GM23338 (cell line): Measurements from ENCODE around the gene MC3R. TPM values are rescaled to one million over a fixed set of nuclear protein-coding genes. Genes with fewer than 3 reads are reported as not detected.

Source experiments
- ATAC-seq: fragments of 200-7000 bp; cut with Tn5 transposase; 3 replicates; pipeline ENCODE4 v1.9.1; 2020
- DNase-seq: peaks from one replicate; pipeline ENCODE4 v3.0.0-alpha.2; 2015; ENCODE audit warnings: low spot score
- H2AFZ ChIP-seq: fragments of 200-600 bp; sonication (generic); 2 replicates; pipeline ENCODE4 v1.8.0; 2016; ENCODE audit warnings: antibody characterized with exemption, mild to moderate bottlenecking, moderate library complexity
- H3F3A ChIP-seq: fragments of 200-600 bp; sonication (generic); replicated peaks from 2 replicates; pipeline ENCODE4 v1.8.0; 2017; ENCODE audit warnings: antibody characterized with exemption, mixed run types, low read depth
- H3K27ac ChIP-seq: fragments of 200-600 bp; sonication (generic); 2 replicates; pipeline ENCODE4 v1.6.1; 2016; ENCODE audit warnings: low read depth
- H3K27me3 ChIP-seq: fragments of 200-600 bp; sonication (generic); 2 replicates; pipeline ENCODE4 v1.8.0; 2016; ENCODE audit warnings: mild to moderate bottlenecking, mixed run types, moderate library complexity; ENCODE audit not compliant: insufficient read depth
- H3K36me3 ChIP-seq: fragments of 200-600 bp; sonication (generic); 2 replicates; pipeline ENCODE4 v1.8.0; 2016; ENCODE audit warnings: mild to moderate bottlenecking; ENCODE audit not compliant: insufficient read depth
- H3K4me1 ChIP-seq: fragments of 200-600 bp; sonication (generic); 2 replicates; pipeline ENCODE4 v1.8.0; 2016; ENCODE audit warnings: mild to moderate bottlenecking, moderate library complexity; ENCODE audit not compliant: insufficient read depth
- H3K4me2 ChIP-seq: fragments of 200-600 bp; sonication (generic); 2 replicates; pipeline ENCODE4 v1.7.1; 2017; ENCODE audit warnings: mixed run types
- H3K4me3 ChIP-seq: fragments of 200-600 bp; sonication (generic); 2 replicates; pipeline ENCODE4 v1.6.1; 2016; ENCODE audit warnings: mixed run types
- H3K79me2 ChIP-seq: fragments of 200-600 bp; sonication (generic); replicated peaks from 2 replicates; pipeline ENCODE4 v1.8.0; 2017; ENCODE audit warnings: mild to moderate bottlenecking; ENCODE audit not compliant: insufficient read depth
- H3K9me2 ChIP-seq: fragments of 200-600 bp; sonication (generic); 2 replicates; pipeline ENCODE4 v1.8.0; 2017; ENCODE audit not compliant: insufficient read depth
- H4K20me1 ChIP-seq: fragments of 200-600 bp; sonication (generic); replicated peaks from 2 replicates; pipeline ENCODE4 v1.8.0; 2017; ENCODE audit warnings: mild to moderate bottlenecking; ENCODE audit not compliant: insufficient read depth
- H3K27ac Mint-ChIP-seq: 2 replicates; pipeline ENCODE4 v1.8.0; 2020; ENCODE audit warnings: inconsistent platforms, mild to moderate bottlenecking, moderate library complexity, mixed read lengths
- H3K27me3 Mint-ChIP-seq: 3 replicates; pipeline ENCODE4 v1.8.0; 2022; ENCODE audit warnings: low read depth, mild to moderate bottlenecking, moderate library complexity, mixed read lengths, inconsistent platforms; ENCODE audit not compliant: insufficient read depth, poor library complexity
- H3K36me3 Mint-ChIP-seq: 3 replicates; pipeline ENCODE4 v1.8.0; 2021; ENCODE audit warnings: low read depth, mild to moderate bottlenecking, inconsistent platforms, moderate library complexity, mixed read lengths
- H3K4me1 Mint-ChIP-seq: 3 replicates; pipeline ENCODE4 v1.8.0; 2020; ENCODE audit warnings: mild to moderate bottlenecking, inconsistent platforms, mixed read lengths
- H3K4me3 Mint-ChIP-seq: 3 replicates; pipeline ENCODE4 v1.8.0; 2021; ENCODE audit warnings: moderate library complexity, mild to moderate bottlenecking, inconsistent platforms, mixed read lengths
- H3K9me3 Mint-ChIP-seq: 3 replicates; pipeline ENCODE4 v1.8.0; 2020; ENCODE audit warnings: moderate library complexity, mild to moderate bottlenecking, inconsistent platforms, mixed read lengths
- CREB1 ChIP-seq: fragments of 250-450 bp; sonication (Bioruptor Pico); IDR thresholded peaks from 2 replicates; pipeline ENCODE4 v1.5.0; 2020; ENCODE audit warnings: low read depth, mild to moderate bottlenecking, moderate library complexity
- ETS1 ChIP-seq: IDR thresholded peaks from 2 replicates; pipeline ENCODE4 v1.6.1; 2016; ENCODE audit warnings: antibody characterized with exemption
- EZH2 ChIP-seq: fragments of 200-600 bp; sonication (generic); IDR thresholded peaks from one replicate; pipeline ENCODE4 v1.8.0; 2017; ENCODE audit warnings: antibody characterized with exemption, mild to moderate bottlenecking, low read depth; ENCODE audit not compliant: unreplicated experiment
- EZH2phosphoT487 ChIP-seq: fragments of 200-600 bp; sonication (generic); IDR thresholded peaks from one replicate; pipeline ENCODE4 v1.8.1; 2018; ENCODE audit warnings: antibody characterized with exemption; ENCODE audit not compliant: unreplicated experiment
- JUNB ChIP-seq: IDR thresholded peaks from one replicate; pipeline ENCODE4 v1.6.1; 2016; ENCODE audit warnings: antibody characterized with exemption; ENCODE audit not compliant: unreplicated experiment
- NANOG ChIP-seq: IDR thresholded peaks from 2 replicates; pipeline ENCODE4 v1.6.1; 2016; ENCODE audit warnings: antibody characterized with exemption, borderline replicate concordance
- POLR2AphosphoS5 ChIP-seq: IDR thresholded peaks from 2 replicates; pipeline ENCODE4 v1.6.1; 2016; ENCODE audit warnings: antibody characterized with exemption, low read depth
- STAT1 ChIP-seq: IDR thresholded peaks from one replicate; pipeline ENCODE4 v1.6.1; 2016; ENCODE audit warnings: antibody characterized with exemption; ENCODE audit not compliant: unreplicated experiment
- ZNF114 ChIP-seq: fragments of 250-450 bp; sonication (Bioruptor Pico); IDR thresholded peaks from 2 replicates; pipeline ENCODE4 v1.5.0; 2020; ENCODE audit warnings: mild to moderate bottlenecking, moderate library complexity
- ZNF331 ChIP-seq: fragments of 250-450 bp; sonication (Bioruptor Pico); IDR thresholded peaks from 2 replicates; pipeline ENCODE4 v1.5.0; 2020; ENCODE audit warnings: low read depth, mild to moderate bottlenecking, moderate library complexity
- ZNF462 ChIP-seq: fragments of 250-450 bp; sonication (Bioruptor Pico); IDR thresholded peaks from 2 replicates; pipeline ENCODE4 v1.5.0; 2020; ENCODE audit warnings: mild to moderate bottlenecking, moderate library complexity
- polyA plus RNA-seq: library from polyadenylated mRNA; unstranded; fragments of >200 nt; fragmentation: Nextera tagmentation; extraction: Ambion mirVana; gene quantifications from 2 replicates; pipeline ENCODE4 v1.2.1, GENCODE V29; 2016
- total RNA-seq: library from RNA; depleted of rRNA; stranded (reverse); fragments of >200 nt; shearing (Covaris generic); gene quantifications from 2 replicates; pipeline ENCODE4 v1.2.3, GENCODE V29; 2014
- TF ChIP-seq, protein P1 (sequence below): IDR thresholded peaks from one replicate; pipeline ENCODE4 v1.6.1; 2018; ENCODE audit warnings: antibody characterized with exemption; ENCODE audit not compliant: unreplicated experiment
- TF ChIP-seq, protein P2 (sequence below), 2 experiments: fragments of 200-600 bp in 1 of 2; sonication (generic) in 1 of 2; conservative IDR thresholded peaks; 2 replicates each; pipeline versions ENCODE4 v1.5.1 to v1.6.1; 2016 to 2017; ENCODE audit warnings: antibody characterized with exemption in 2 of 2, low read depth in 2 of 2, mild to moderate bottlenecking in 2 of 2, moderate library complexity in 1 of 2

Gene MC3R
- total and polyA plus RNA-seq, 2 experiments from 2014 or later, result not detected

DNA sequence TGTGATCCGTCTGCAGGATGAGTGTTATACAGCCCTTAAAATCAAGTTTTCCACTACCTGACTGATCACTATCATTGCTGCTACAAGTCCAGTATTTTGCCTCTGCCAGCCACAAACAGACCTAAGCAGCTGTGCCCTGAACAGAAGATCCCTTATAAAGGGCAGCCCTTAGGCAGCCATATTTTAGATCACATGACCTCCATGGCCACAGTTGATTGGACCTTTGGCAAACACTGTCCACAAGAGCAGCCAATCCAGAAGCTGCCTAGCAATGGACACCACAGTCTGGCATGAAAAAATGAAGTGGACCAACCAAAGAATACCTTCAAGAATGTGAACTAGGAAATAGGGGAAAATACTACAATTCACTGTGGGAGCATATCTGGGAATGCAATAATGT lies 50.8 kb downstream of the MC3R start:
- H3K36me3 Mint-ChIP-seq, result peaks cover 49% of the 10 kb centered on the region
- no peaks in the 10 kb centered on the region for H3K79me2 ChIP-seq
- no peaks in the 10 kb centered on the region for H3K27me3 Mint-ChIP-seq
- H3K4me3 Mint-ChIP-seq, result no peak overlapping the region
- peaks cover 6% of the 10 kb centered on the region for H3K36me3 ChIP-seq
- H3K9me2 ChIP-seq, result no peaks in the 10 kb centered on the region
- DNase-seq (no peak), ATAC-seq (no peak)
- peaks cover 93% of the 10 kb centered on the region for H3K9me3 Mint-ChIP-seq
- no peak overlapping the region for H3K4me2 ChIP-seq
- no peak overlapping the region for H2AFZ ChIP-seq
- no peaks in the 10 kb centered on the region for H3K4me1 Mint-ChIP-seq
- no peaks in the 10 kb centered on the region for H3K27me3 ChIP-seq
- H3K4me1 ChIP-seq, result no peaks in the 10 kb centered on the region
- no peak overlapping the region for H3K27ac ChIP-seq
- no peaks in the 10 kb centered on the region for H3F3A ChIP-seq
- no peaks in the 10 kb centered on the region for H4K20me1 ChIP-seq
- TF ChIP-seq JUNB (no peak), POLR2AphosphoS5 (no peak), ETS1 (no peak), ZNF331 (no peak), EZH2phosphoT487 (no peak), EZH2 (no peak), ZNF462 (CRISPR knock-in tag) (no peak), NANOG (no peak), STAT1 (no peak), ZNF114 (no peak), CREB1 (CRISPR knock-in tag) (no peak)
- TF ChIP-seq, protein P1, sequence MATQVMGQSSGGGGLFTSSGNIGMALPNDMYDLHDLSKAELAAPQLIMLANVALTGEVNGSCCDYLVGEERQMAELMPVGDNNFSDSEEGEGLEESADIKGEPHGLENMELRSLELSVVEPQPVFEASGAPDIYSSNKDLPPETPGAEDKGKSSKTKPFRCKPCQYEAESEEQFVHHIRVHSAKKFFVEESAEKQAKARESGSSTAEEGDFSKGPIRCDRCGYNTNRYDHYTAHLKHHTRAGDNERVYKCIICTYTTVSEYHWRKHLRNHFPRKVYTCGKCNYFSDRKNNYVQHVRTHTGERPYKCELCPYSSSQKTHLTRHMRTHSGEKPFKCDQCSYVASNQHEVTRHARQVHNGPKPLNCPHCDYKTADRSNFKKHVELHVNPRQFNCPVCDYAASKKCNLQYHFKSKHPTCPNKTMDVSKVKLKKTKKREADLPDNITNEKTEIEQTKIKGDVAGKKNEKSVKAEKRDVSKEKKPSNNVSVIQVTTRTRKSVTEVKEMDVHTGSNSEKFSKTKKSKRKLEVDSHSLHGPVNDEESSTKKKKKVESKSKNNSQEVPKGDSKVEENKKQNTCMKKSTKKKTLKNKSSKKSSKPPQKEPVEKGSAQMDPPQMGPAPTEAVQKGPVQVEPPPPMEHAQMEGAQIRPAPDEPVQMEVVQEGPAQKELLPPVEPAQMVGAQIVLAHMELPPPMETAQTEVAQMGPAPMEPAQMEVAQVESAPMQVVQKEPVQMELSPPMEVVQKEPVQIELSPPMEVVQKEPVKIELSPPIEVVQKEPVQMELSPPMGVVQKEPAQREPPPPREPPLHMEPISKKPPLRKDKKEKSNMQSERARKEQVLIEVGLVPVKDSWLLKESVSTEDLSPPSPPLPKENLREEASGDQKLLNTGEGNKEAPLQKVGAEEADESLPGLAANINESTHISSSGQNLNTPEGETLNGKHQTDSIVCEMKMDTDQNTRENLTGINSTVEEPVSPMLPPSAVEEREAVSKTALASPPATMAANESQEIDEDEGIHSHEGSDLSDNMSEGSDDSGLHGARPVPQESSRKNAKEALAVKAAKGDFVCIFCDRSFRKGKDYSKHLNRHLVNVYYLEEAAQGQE, result no peak
- TF ChIP-seq, protein P2, sequence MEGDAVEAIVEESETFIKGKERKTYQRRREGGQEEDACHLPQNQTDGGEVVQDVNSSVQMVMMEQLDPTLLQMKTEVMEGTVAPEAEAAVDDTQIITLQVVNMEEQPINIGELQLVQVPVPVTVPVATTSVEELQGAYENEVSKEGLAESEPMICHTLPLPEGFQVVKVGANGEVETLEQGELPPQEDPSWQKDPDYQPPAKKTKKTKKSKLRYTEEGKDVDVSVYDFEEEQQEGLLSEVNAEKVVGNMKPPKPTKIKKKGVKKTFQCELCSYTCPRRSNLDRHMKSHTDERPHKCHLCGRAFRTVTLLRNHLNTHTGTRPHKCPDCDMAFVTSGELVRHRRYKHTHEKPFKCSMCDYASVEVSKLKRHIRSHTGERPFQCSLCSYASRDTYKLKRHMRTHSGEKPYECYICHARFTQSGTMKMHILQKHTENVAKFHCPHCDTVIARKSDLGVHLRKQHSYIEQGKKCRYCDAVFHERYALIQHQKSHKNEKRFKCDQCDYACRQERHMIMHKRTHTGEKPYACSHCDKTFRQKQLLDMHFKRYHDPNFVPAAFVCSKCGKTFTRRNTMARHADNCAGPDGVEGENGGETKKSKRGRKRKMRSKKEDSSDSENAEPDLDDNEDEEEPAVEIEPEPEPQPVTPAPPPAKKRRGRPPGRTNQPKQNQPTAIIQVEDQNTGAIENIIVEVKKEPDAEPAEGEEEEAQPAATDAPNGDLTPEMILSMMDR (conservative IDR thresholded peaks at IDR 0.05; ENCODE audit: low read depth in 2 of 2), result no peak
- H3K27ac Mint-ChIP-seq, result no peak overlapping the region
- no peak overlapping the region for H3K4me3 ChIP-seq
